ENCODE measurements around the gene CNTNAP2. TPM values are rescaled to one million over a fixed set of nuclear protein-coding genes. Genes with fewer than 3 reads are reported as not detected.

Gene CNTNAP2
- polyA plus RNA-seq, 4 donors, result 0.54 to 10.1 (median 2.6) TPM

DNA sequence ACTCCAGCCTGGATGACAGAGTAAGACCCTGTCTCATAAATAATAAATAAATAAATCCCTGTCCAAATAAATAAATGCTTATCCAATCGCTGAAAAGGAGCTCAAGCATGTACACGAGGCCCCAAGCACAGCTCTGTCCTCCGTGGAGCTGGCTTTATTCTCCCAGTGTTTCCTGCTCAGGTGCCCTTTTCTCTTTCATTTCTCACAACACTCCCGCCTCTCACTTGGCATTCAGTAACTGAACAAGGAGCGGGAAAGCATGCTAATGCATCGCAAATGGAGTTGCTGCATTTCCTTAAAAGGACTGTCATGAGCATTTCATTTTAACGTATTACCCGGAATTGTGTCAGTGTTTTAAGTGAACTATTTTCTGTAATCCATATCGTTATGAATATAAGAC lies 2263.1 kb downstream of the CNTNAP2 start:
- FAIRE-seq (no peak), DNase-seq (no peak)
- WGBS, 3 donors, result 75 to 88% (median 79%) methylated on average over 9 of the region's 9 CpGs

DNA sequence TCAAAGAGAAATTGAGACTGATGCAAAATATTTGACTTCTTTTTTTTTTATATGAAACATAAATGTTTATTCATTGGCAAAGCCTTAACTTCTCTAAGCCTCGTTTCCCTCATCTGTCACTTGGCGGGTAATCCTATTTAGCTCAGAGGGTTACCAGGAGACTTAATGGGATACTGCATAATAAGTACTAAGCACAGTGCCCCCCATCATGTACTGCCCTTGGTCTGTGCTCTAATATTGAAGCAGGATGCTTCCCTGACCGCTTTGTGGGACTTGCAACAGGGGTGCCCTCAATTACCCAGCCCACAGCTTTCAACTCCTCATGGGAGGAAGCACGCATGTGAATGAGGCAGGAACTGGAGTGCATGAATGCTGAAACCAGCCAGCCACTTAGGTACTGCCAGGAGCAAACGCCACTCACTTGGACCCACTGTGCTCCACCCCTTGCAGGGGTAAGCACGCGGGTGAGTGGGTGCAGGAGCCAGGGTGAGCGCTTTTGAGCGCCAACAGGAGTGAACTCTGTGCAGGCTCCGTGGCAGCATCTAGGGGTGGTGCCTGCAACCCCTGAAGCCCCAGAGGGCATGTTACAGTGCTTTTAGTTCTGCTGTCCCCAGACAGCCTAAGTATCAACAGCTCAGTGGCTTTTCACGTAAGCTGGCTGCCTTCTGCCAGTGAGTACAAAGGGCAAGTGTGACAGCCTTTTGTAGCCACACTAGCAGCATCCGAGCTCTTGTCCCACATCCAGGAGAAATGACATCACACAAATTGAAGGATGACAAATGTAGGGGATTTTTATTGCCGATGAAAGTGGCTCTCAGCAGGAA lies 2264.2 kb downstream of the CNTNAP2 start:
- H3K9me3 ChIP-seq (ENCODE audit: control insufficient read depth in 2 of 2, insufficient read depth in 1 of 2, low read depth in 1 of 2, low read length in 1 of 2), result peaks cover 0 to 13% of the 10 kb centered on the region in 2 donors
- DNase-seq (no peak), FAIRE-seq (no peak)
- peaks cover 0 to 19% (median 0%) of the 10 kb centered on the region in 3 donors for H3K36me3 ChIP-seq (ENCODE audit: control insufficient read depth in 3 of 3, insufficient read depth in 2 of 3, low read depth in 1 of 3, low read length in 3 of 3)
- H3K4me3 ChIP-seq (ENCODE audit: low read depth in 1 of 3, low read length in 3 of 3), result no peak overlapping the region
- whole genome bisulfite sequencing, 3 donors, result 79 to 83% (median 82%) methylated on average over 13 of the region's 13 CpGs
- H3K4me1 ChIP-seq (ENCODE audit: control insufficient read depth in 3 of 3, insufficient read depth in 2 of 3, low read depth in 1 of 3, low read length in 2 of 3), result no peaks in the 10 kb centered on the region
- no peak overlapping the region for H3K27ac ChIP-seq (ENCODE audit: low read depth in 1 of 3, low read length in 2 of 3)
- no peaks in the 10 kb centered on the region for H3K27me3 ChIP-seq (ENCODE audit: control insufficient read depth in 3 of 3, insufficient read depth in 3 of 3, low read length in 3 of 3)

More for the DNA sequence above, 2263.1 kb downstream of the CNTNAP2 start:
- Histone ChIP-seq H3K4me3 (ENCODE audit: low read depth in 1 of 3, low read length in 3 of 3) (no peak overlapping the region), H3K27ac (ENCODE audit: low read depth in 1 of 3, low read length in 2 of 3) (no peak overlapping the region), H3K9me3 (ENCODE audit: control insufficient read depth in 2 of 2, insufficient read depth in 1 of 2, low read depth in 1 of 2, low read length in 1 of 2) (peaks cover 0 to 13% of the 10 kb centered on the region in 2 donors), H3K4me1 (ENCODE audit: control insufficient read depth in 3 of 3, insufficient read depth in 2 of 3, low read depth in 1 of 3, low read length in 2 of 3) (no peaks in the 10 kb centered on the region), H3K27me3 (ENCODE audit: control insufficient read depth in 3 of 3, insufficient read depth in 3 of 3, low read length in 3 of 3) (no peaks in the 10 kb centered on the region), H3K36me3 (ENCODE audit: control insufficient read depth in 3 of 3, insufficient read depth in 2 of 3, low read depth in 1 of 3, low read length in 3 of 3) (peaks cover 0 to 19% (median 0%) of the 10 kb centered on the region in 3 donors)

- Histone ChIP-seq H3K36me3 (ENCODE audit: control insufficient read depth in 3 of 3, insufficient read depth in 2 of 3, low read depth in 1 of 3, low read length in 3 of 3) (peaks cover 0 to 19% (median 0%) of the 10 kb centered on the region in 3 donors), H3K27me3 (ENCODE audit: control insufficient read depth in 3 of 3, insufficient read depth in 3 of 3, low read length in 3 of 3) (no peaks in the 10 kb centered on the region), H3K4me1 (ENCODE audit: control insufficient read depth in 3 of 3, insufficient read depth in 2 of 3, low read depth in 1 of 3, low read length in 2 of 3) (no peaks in the 10 kb centered on the region), H3K4me3 (ENCODE audit: low read depth in 1 of 3, low read length in 3 of 3) (no peak overlapping the region), H3K9me3 (ENCODE audit: control insufficient read depth in 2 of 2, insufficient read depth in 1 of 2, low read depth in 1 of 2, low read length in 1 of 2) (peaks cover 0 to 13% of the 10 kb centered on the region in 2 donors), H3K27ac (ENCODE audit: low read depth in 1 of 3, low read length in 2 of 3) (no peak overlapping the region)
- FAIRE-seq (no peak), DNase-seq (no peak)
- WGBS, 3 donors, result 76 to 86% (median 82%) methylated on average over 8 of the region's 8 CpGs
These were observed 2266.0 kb downstream of the CNTNAP2 start for GRCh38 chr7:148382596-148382995.

GRCh38 chr7:148383651-148384050 lies 2267.1 kb downstream of the CNTNAP2 start:
- H3K4me3 ChIP-seq (ENCODE audit: low read depth in 1 of 3, low read length in 3 of 3), result no peak overlapping the region
- FAIRE-seq (no peak), DNase-seq (no peak)
- 90 to 93% (median 91%) methylated on average over 14 of the region's 14 CpGs for WGBS, 3 donors
- H3K27ac ChIP-seq (ENCODE audit: low read depth in 1 of 3, low read length in 2 of 3), result no peak overlapping the region
- no peaks in the 10 kb centered on the region for H3K4me1 ChIP-seq (ENCODE audit: control insufficient read depth in 3 of 3, insufficient read depth in 2 of 3, low read depth in 1 of 3, low read length in 2 of 3)
- peaks cover 0 to 13% of the 10 kb centered on the region in 2 donors for H3K9me3 ChIP-seq (ENCODE audit: control insufficient read depth in 2 of 2, insufficient read depth in 1 of 2, low read depth in 1 of 2, low read length in 1 of 2)
- no peaks in the 10 kb centered on the region for H3K27me3 ChIP-seq (ENCODE audit: control insufficient read depth in 3 of 3, insufficient read depth in 3 of 3, low read length in 3 of 3)
- peaks cover 0 to 19% (median 0%) of the 10 kb centered on the region in 3 donors for H3K36me3 ChIP-seq (ENCODE audit: control insufficient read depth in 3 of 3, insufficient read depth in 2 of 3, low read depth in 1 of 3, low read length in 3 of 3)

GRCh38 chr7:148385009-148385682 lies 2268.5 kb downstream of the CNTNAP2 start:
- Histone ChIP-seq H3K4me1 (ENCODE audit: control insufficient read depth in 3 of 3, insufficient read depth in 2 of 3, low read depth in 1 of 3, low read length in 2 of 3) (no peaks in the 10 kb centered on the region), H3K4me3 (ENCODE audit: low read depth in 1 of 3, low read length in 3 of 3) (no peak overlapping the region), H3K36me3 (ENCODE audit: control insufficient read depth in 3 of 3, insufficient read depth in 2 of 3, low read depth in 1 of 3, low read length in 3 of 3) (peaks cover 0 to 19% (median 0%) of the 10 kb centered on the region in 3 donors), H3K27ac (ENCODE audit: low read depth in 1 of 3, low read length in 2 of 3) (no peak overlapping the region), H3K27me3 (ENCODE audit: control insufficient read depth in 3 of 3, insufficient read depth in 3 of 3, low read length in 3 of 3) (no peaks in the 10 kb centered on the region), H3K9me3 (ENCODE audit: control insufficient read depth in 2 of 2, insufficient read depth in 1 of 2, low read depth in 1 of 2, low read length in 1 of 2) (peaks cover 0 to 21% of the 10 kb centered on the region in 2 donors)
- 89 to 91% (median 90%) methylated on average over 10 of the region's 10 CpGs for WGBS, 3 donors
- no peak for FAIRE-seq
- DNase-seq, result no peak

DNA sequence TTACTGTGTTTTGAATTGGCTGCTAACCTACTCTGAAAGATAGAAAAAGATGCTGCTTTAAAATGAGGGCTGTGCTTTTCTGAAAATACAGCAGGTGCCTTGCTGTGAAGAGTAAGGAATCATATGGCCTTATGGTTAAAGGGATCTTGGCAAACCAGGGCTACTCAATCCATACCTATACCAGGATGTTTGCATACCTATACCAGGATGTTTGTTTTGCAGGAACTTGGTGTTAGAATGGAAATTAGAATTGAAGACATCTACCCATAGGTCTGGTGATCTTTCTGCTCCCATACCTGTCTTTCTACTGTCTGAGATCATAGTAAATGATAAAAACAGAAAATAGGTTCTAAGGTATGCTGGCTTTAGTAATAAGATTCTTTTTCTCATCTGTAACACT lies 2273.8 kb downstream of the CNTNAP2 start:
- H3K27me3 ChIP-seq (ENCODE audit: control insufficient read depth in 3 of 3, insufficient read depth in 3 of 3, low read length in 3 of 3), result no peaks in the 10 kb centered on the region

GRCh38 chr7:148391591-148391990 lies 2275.0 kb downstream of the CNTNAP2 start:
- no peaks in the 10 kb centered on the region for H3K4me1 ChIP-seq (ENCODE audit: control insufficient read depth in 3 of 3, insufficient read depth in 2 of 3, low read depth in 1 of 3, low read length in 2 of 3)
- FAIRE-seq (no peak), DNase-seq (no peak)
- peaks cover 0 to 7% (median 0%) of the 10 kb centered on the region in 3 donors for H3K36me3 ChIP-seq (ENCODE audit: control insufficient read depth in 3 of 3, insufficient read depth in 2 of 3, low read depth in 1 of 3, low read length in 3 of 3)
- H3K4me3 ChIP-seq (ENCODE audit: low read depth in 1 of 3, low read length in 3 of 3), result no peak overlapping the region
- peaks cover 0 to 8% of the 10 kb centered on the region in 2 donors for H3K9me3 ChIP-seq (ENCODE audit: control insufficient read depth in 2 of 2, insufficient read depth in 1 of 2, low read depth in 1 of 2, low read length in 1 of 2)
- peaks cover 0 to 2% (median 0%) of the 10 kb centered on the region in 3 donors for H3K27me3 ChIP-seq (ENCODE audit: control insufficient read depth in 3 of 3, insufficient read depth in 3 of 3, low read length in 3 of 3)
- no peak overlapping the region for H3K27ac ChIP-seq (ENCODE audit: low read depth in 1 of 3, low read length in 2 of 3)
- WGBS, 3 donors, result 78 to 91% (median 79%) methylated on average over 4 of the region's 4 CpGs

More for the DNA sequence above, 2273.8 kb downstream of the CNTNAP2 start:
- Histone ChIP-seq H3K27ac (ENCODE audit: low read depth in 1 of 3, low read length in 2 of 3) (no peak overlapping the region), H3K4me3 (ENCODE audit: low read depth in 1 of 3, low read length in 3 of 3) (no peak overlapping the region), H3K9me3 (ENCODE audit: control insufficient read depth in 2 of 2, insufficient read depth in 1 of 2, low read depth in 1 of 2, low read length in 1 of 2) (peaks cover 0 to 8% of the 10 kb centered on the region in 2 donors), H3K36me3 (ENCODE audit: control insufficient read depth in 3 of 3, insufficient read depth in 2 of 3, low read depth in 1 of 3, low read length in 3 of 3) (peaks cover 0 to 7% (median 0%) of the 10 kb centered on the region in 3 donors), H3K4me1 (ENCODE audit: control insufficient read depth in 3 of 3, insufficient read depth in 2 of 3, low read depth in 1 of 3, low read length in 2 of 3) (no peaks in the 10 kb centered on the region)
- no peak for FAIRE-seq
- DNase-seq, result no peak

GRCh38 chr7:148394582-148394981 lies 2278.0 kb downstream of the CNTNAP2 start:
- 64 to 86% (median 80%) methylated on average over 3 of the region's 3 CpGs for WGBS, 3 donors
- no peak for DNase-seq
- Histone ChIP-seq H3K27me3 (ENCODE audit: control insufficient read depth in 3 of 3, insufficient read depth in 3 of 3, low read length in 3 of 3) (peaks cover 0 to 3% (median 0%) of the 10 kb centered on the region in 3 donors), H3K9me3 (ENCODE audit: control insufficient read depth in 2 of 2, insufficient read depth in 1 of 2, low read depth in 1 of 2, low read length in 1 of 2) (peaks cover 0 to 3% of the 10 kb centered on the region in 2 donors), H3K27ac (ENCODE audit: low read depth in 1 of 3, low read length in 2 of 3) (no peak overlapping the region), H3K4me3 (ENCODE audit: low read depth in 1 of 3, low read length in 3 of 3) (no peak overlapping the region), H3K36me3 (ENCODE audit: control insufficient read depth in 3 of 3, insufficient read depth in 2 of 3, low read depth in 1 of 3, low read length in 3 of 3) (peaks cover 0 to 5% (median 0%) of the 10 kb centered on the region in 3 donors), H3K4me1 (ENCODE audit: control insufficient read depth in 3 of 3, insufficient read depth in 2 of 3, low read depth in 1 of 3, low read length in 2 of 3) (no peaks in the 10 kb centered on the region)
- no peak for FAIRE-seq

All from small intestine (tissue), 7 donors.